HepG2 (cell line): ENCODE data around the gene HOXA7. TPM values are rescaled to one million over a fixed set of nuclear protein-coding genes. Genes with fewer than 3 reads are reported as not detected.

ENCODE experiments used
- CERS6 ChIP-seq: sonication (generic); formaldehyde crosslinking; IDR thresholded peaks from 2 replicates; pipeline ENCODE4 v1.5.0; 2020; ENCODE audit warnings: missing genetic modification reagents
- FOXA3 ChIP-seq: IDR thresholded peaks from 2 replicates; pipeline ENCODE4 v1.6.1; 2016; ENCODE audit warnings: missing genetic modification reagents, missing compliant biosample characterization
- HBP1 ChIP-seq: IDR thresholded peaks from 2 replicates; pipeline ENCODE4 v1.6.1; 2016; ENCODE audit warnings: low read depth, control low read depth
- HHEX ChIP-seq: IDR thresholded peaks from 2 replicates; pipeline ENCODE4 v1.6.1; 2016; ENCODE audit warnings: control low read depth
- HNRNPK ChIP-seq: fragments of 200-400 bp; formaldehyde crosslinking; IDR thresholded peaks from 2 replicates; pipeline ENCODE4 v1.6.1; 2018; ENCODE audit warnings: low read length, low read depth, moderate library complexity, mild to moderate bottlenecking; ENCODE audit not compliant: poor library complexity, severe bottlenecking
- KMT2A ChIP-seq: sonication (generic); formaldehyde crosslinking; IDR thresholded peaks from 2 replicates; pipeline ENCODE4 v1.4.0; 2020; ENCODE audit warnings: missing genetic modification reagents
- MAFG ChIP-seq: sonication (generic); formaldehyde crosslinking; IDR thresholded peaks from 2 replicates; pipeline ENCODE4 v1.5.1; 2020; ENCODE audit warnings: mild to moderate bottlenecking, missing genetic modification reagents
- MIXL1 ChIP-seq: IDR thresholded peaks from 2 replicates; pipeline ENCODE4 v1.6.1; 2016
- NCOA1 ChIP-seq: sonication (generic); formaldehyde crosslinking; IDR thresholded peaks from 2 replicates; pipeline ENCODE4 v1.9.0; 2021; ENCODE audit warnings: missing genetic modification reagents
- RFXANK ChIP-seq: IDR thresholded peaks from 2 replicates; pipeline ENCODE4 v1.6.1; 2016
- SUZ12 ChIP-seq: fragments of 150-350 bp; IDR thresholded peaks from 2 replicates; pipeline ENCODE4 v1.6.1; 2014; ENCODE audit warnings: low read depth, low read length
- ZNF225 ChIP-seq: sonication (generic); formaldehyde crosslinking; IDR thresholded peaks from 2 replicates; pipeline ENCODE4 v1.4.0; 2020; ENCODE audit warnings: mild to moderate bottlenecking, missing genetic modification reagents
- ZNF333 ChIP-seq: sonication (generic); formaldehyde crosslinking; IDR thresholded peaks from 2 replicates; pipeline ENCODE4 v1.4.0; 2020; ENCODE audit warnings: mild to moderate bottlenecking, missing genetic modification reagents, borderline replicate concordance
- ZNF557 ChIP-seq: sonication (generic); formaldehyde crosslinking; IDR thresholded peaks from 2 replicates; pipeline ENCODE4 v1.4.0; 2020; ENCODE audit warnings: missing genetic modification reagents
- polyA plus RNA-seq, 8 experiments: library from polyadenylated mRNA; depleted of rRNA in 3 of 8; stranded (reverse) in 7 of 8; unstranded in 1 of 8; fragments of >200 nt; fragmentation: Illumina TruSeq in 4 of 8; extraction: Trizol in 4 of 8; gene quantifications; 2 replicates each; pipeline versions ENCODE4 v1.2.1 to v1.2.3, GENCODE V29; 2011 to 2016; ENCODE audit warnings: low read depth in 4 of 8, missing spikeins in 1 of 8, mixed read lengths in 1 of 8; ENCODE audit not compliant: insufficient read depth in 1 of 8
- total RNA-seq, 5 experiments: library from RNA; depleted of rRNA; stranded (reverse); fragments of >200 nt; fragmentation: Illumina TruSeq; extraction: Trizol; gene quantifications; 2 replicates each; pipeline ENCODE4 v1.2.3, GENCODE V29; 2016; ENCODE audit warnings: low read depth in 1 of 5
- TF ChIP-seq, protein P1 (sequence below): sonication (generic); formaldehyde crosslinking; IDR thresholded peaks from 2 replicates; pipeline ENCODE4 v1.4.0; 2020; ENCODE audit warnings: missing genetic modification reagents
- TF ChIP-seq, protein P2 (sequence below): sonication (generic); formaldehyde crosslinking; IDR thresholded peaks from 2 replicates; pipeline ENCODE4 v1.4.0; 2020; ENCODE audit warnings: missing genetic modification reagents, borderline replicate concordance
- TF ChIP-seq, protein P3 (sequence below), 2 experiments: fragments of 450-650 bp in 1 of 2; sonication (generic) in 1 of 2; formaldehyde crosslinking; IDR thresholded peaks; 2 replicates each; pipeline versions ENCODE4 v1.5.0 to v1.8.0; 2020 to 2022; ENCODE audit warnings: mild to moderate bottlenecking in 1 of 2, missing genetic modification reagents in 1 of 2

The HOXA7 gene
- total and polyA plus RNA-seq, 2 of the 13 experiments (the other 11 are each of a cell fraction or from before 2014, with no cell fraction given) = 0.05 TPM; not detected in 1

DNA sequence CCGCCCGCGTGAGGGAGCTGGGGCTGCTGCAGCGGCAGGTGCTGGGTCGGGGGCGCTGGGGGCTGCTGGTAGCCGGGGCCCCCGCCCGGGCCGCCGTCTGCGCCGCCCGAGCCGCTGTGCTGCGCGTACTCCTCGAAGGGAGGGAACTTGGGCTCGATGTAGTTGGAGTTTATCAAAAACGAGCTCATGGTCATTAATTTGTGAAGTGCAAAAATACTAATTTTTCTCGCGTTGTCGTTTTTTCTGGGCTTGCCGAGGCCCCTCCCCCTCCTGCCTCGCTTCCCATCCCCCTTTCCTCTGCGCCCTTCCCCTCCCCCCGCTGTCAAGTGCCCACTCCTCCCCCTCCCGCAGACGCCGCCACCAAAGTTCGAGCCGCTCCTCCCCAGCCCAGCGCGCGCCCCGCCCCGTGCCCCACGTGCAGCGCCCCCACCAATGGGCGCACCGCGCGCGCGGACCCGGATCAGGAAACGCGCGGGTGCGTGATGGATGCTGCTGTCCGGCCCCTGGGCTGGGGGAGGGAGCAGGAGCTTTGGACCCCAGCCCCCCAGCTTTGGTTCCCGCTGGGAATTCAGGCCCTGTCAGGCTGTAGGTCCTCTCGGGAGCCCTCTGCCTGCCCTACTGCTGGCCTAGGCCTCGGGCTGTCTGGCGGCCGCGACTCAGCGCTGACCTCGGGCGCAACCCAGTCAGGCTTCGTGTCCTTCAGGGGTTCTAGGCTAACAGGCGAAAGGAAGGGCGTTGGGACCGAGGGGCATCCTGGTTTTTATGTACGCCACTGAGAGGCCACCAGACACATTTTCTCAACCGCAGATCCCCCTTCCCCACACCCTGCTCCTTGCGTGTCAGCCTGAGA, 25.7 kb downstream of the HOXA7 start, which contains the start of gene HOXA4 (continued):
- TF ChIP-seq ZNF225 (CRISPR knock-in tag) = peak; percentile 62; the same call in 1 of the 2 replicates
- peak; percentile 28; the same call in 1 of the 2 replicates for TF ChIP-seq FOXA3 (CRISPR knock-in tag)
- peak; percentile 80; the same call in 1 of the 2 replicates for TF ChIP-seq HBP1
- TF ChIP-seq, protein P1, sequence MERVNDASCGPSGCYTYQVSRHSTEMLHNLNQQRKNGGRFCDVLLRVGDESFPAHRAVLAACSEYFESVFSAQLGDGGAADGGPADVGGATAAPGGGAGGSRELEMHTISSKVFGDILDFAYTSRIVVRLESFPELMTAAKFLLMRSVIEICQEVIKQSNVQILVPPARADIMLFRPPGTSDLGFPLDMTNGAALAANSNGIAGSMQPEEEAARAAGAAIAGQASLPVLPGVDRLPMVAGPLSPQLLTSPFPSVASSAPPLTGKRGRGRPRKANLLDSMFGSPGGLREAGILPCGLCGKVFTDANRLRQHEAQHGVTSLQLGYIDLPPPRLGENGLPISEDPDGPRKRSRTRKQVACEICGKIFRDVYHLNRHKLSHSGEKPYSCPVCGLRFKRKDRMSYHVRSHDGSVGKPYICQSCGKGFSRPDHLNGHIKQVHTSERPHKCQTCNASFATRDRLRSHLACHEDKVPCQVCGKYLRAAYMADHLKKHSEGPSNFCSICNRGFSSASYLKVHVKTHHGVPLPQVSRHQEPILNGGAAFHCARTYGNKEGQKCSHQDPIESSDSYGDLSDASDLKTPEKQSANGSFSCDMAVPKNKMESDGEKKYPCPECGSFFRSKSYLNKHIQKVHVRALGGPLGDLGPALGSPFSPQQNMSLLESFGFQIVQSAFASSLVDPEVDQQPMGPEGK (CRISPR knock-in tag) = peak; percentile 83
- peak; percentile 95 for TF ChIP-seq HNRNPK
- no peak for TF ChIP-seq ZNF557 (CRISPR knock-in tag)
- TF ChIP-seq, protein P2, sequence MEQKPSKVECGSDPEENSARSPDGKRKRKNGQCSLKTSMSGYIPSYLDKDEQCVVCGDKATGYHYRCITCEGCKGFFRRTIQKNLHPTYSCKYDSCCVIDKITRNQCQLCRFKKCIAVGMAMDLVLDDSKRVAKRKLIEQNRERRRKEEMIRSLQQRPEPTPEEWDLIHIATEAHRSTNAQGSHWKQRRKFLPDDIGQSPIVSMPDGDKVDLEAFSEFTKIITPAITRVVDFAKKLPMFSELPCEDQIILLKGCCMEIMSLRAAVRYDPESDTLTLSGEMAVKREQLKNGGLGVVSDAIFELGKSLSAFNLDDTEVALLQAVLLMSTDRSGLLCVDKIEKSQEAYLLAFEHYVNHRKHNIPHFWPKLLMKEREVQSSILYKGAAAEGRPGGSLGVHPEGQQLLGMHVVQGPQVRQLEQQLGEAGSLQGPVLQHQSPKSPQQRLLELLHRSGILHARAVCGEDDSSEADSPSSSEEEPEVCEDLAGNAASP (CRISPR knock-in tag) = 0 out of 2 replicates have a peak, but pooled peaks have one; percentile 51
- TF ChIP-seq CERS6 (CRISPR knock-in tag) = no peak
- TF ChIP-seq MIXL1 = 0 out of 2 replicates have a peak, but pooled peaks have one; percentile 21
- TF ChIP-seq KMT2A (CRISPR knock-in tag) = peak; percentile 84
- TF ChIP-seq HHEX (CRISPR knock-in tag) = no peak
- TF ChIP-seq SUZ12 = no peak
- TF ChIP-seq MAFG (CRISPR knock-in tag) = no peak
- TF ChIP-seq, protein P3, sequence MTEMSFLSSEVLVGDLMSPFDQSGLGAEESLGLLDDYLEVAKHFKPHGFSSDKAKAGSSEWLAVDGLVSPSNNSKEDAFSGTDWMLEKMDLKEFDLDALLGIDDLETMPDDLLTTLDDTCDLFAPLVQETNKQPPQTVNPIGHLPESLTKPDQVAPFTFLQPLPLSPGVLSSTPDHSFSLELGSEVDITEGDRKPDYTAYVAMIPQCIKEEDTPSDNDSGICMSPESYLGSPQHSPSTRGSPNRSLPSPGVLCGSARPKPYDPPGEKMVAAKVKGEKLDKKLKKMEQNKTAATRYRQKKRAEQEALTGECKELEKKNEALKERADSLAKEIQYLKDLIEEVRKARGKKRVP (CRISPR knock-in tag; IDR thresholded peaks at IDR 0.05) = no peak
- peak; percentile 42; the same call in 1 of the 2 replicates for TF ChIP-seq ZNF333
- 0 out of 2 replicates have a peak, but pooled peaks have one; percentile 39 for TF ChIP-seq NCOA1
- TF ChIP-seq RFXANK (CRISPR knock-in tag) = no peak
